Kidney (tissue), 14 donors: ENCODE results near the gene THPO. TPM values are rescaled to one million over a fixed set of nuclear protein-coding genes. Genes with fewer than 3 reads are reported as not detected.

ENCODE experiments used
- DNase-seq, 5 donors: peaks; one replicate each; pipeline ENCODE4 v3.0.0-alpha.2; 2013 to 2020
- FAIRE-seq: peaks from 2 replicates; lab custom pipeline; 2012; peaks lifted over from hg19 to GRCh38; lab: Jason Lieb, UNC
- H3K27ac ChIP-seq, 2 donors: one replicate each; pipeline ENCODE4 v1.7.0; 2013; ENCODE audit warnings: low read depth in 2 of 2, low read length in 2 of 2, inconsistent platforms in 1 of 2
- H3K27me3 ChIP-seq: one replicate; pipeline ENCODE4 v1.7.1; 2013; ENCODE audit warnings: low read length, inconsistent platforms; ENCODE audit not compliant: control insufficient read depth, insufficient read depth
- H3K36me3 ChIP-seq, 3 donors: one replicate each; pipeline versions ENCODE4 v1.7.0 to v1.7.1; 2013; ENCODE audit warnings: low read length in 3 of 3, control low read depth in 1 of 3, inconsistent platforms in 1 of 3; ENCODE audit not compliant: insufficient read depth in 3 of 3, control insufficient read depth in 2 of 3
- H3K4me1 ChIP-seq, 3 donors: one replicate each; pipeline versions ENCODE4 v1.7.0 to v1.7.1; 2013; ENCODE audit warnings: low read length in 3 of 3, inconsistent platforms in 1 of 3, low read depth in 1 of 3; ENCODE audit not compliant: control insufficient read depth in 2 of 3, insufficient read depth in 2 of 3
- H3K4me3 ChIP-seq, 3 donors: one replicate each; pipeline versions ENCODE4 v1.7.0 to v1.8.1; 2013; ENCODE audit warnings: low read length in 3 of 3, control low read depth in 1 of 3, inconsistent platforms in 1 of 3
- H3K9ac ChIP-seq, 3 donors: one replicate each; pipeline versions ENCODE4 v1.7.0 to v1.7.1; 2013; ENCODE audit warnings: low read length in 3 of 3, control low read depth in 1 of 3, inconsistent platforms in 1 of 3
- H3K9me3 ChIP-seq, 3 donors: one replicate each; pipeline versions ENCODE4 v1.7.0 to v1.7.1; 2013; ENCODE audit warnings: low read length in 3 of 3, control low read depth in 1 of 3, inconsistent platforms in 1 of 3; ENCODE audit not compliant: control insufficient read depth in 2 of 3, insufficient read depth in 1 of 3
- CTCF ChIP-seq: IDR thresholded peaks from 3 replicates; pipeline ENCODE4 v1.5.1; 2012; ENCODE audit warnings: mild to moderate bottlenecking, moderate library complexity, borderline replicate concordance; ENCODE audit not compliant: insufficient read depth; ENCODE audit errors: extremely low read depth
- intact Hi-C: fragments of 100-400 bp; cut with DNase I; formaldehyde crosslinking; loops from one replicate; pipeline ENCODE4 v1.11.1; 2022
- polyA plus RNA-seq: library from polyadenylated mRNA; stranded (reverse); fragments of 350-450 nt; fragmentation: Illumina TruSeq; extraction: RNeasy Lipid Tissue Mini Kit (QIAGEN cat#74804); gene quantifications from one replicate; pipeline ENCODE4 v1.2.3, GENCODE V29; 2014; ENCODE audit warnings: low read depth, low replicate concordance; ENCODE audit not compliant: insufficient read depth
- total RNA-seq: library from RNA; stranded (reverse); fragmentation: NEBNext Ultra II Directional; extraction: Animal tissue kit (Norgen Biotek cat#: 25700); gene quantifications from one replicate; pipeline ENCODE4 v1.2.1, GENCODE V29; 2021
- donor health status: control.
- donor health status: control.
- donor health status: control.
- donor health status: control.
- donor health status: control.
- donor health status: DM: yes; HTN: yes; CAD: no.
- donor health status: Normal renal cell carcinoma (clear cell type).

THPO gene
- total and polyA plus RNA-seq, 2 donors from 2014 or later = 0.85 to 5.7 TPM

- Histone ChIP-seq H3K4me1 (peaks cover 0 to 6% (median 5%) of the 10 kb centered on the region in 3 donors), H3K9me3 (no peaks in the 10 kb centered on the region), H3K4me3 (no peak overlapping the region), H3K9ac (no peak overlapping the region), H3K27me3 (no peaks in the 10 kb centered on the region), H3K27ac (no peak overlapping the region), H3K36me3 (peaks cover 0 to 5% (median 4%) of the 10 kb centered on the region in 3 donors)
- no peak for TF ChIP-seq CTCF
- peak in 1 of 5 donors; percentile 64 for DNase-seq
- FAIRE-seq = no peak
- intact Hi-C loops = no loop called here
These were observed 22.6 kb downstream of the THPO start for GRCh38 chr3:184355261-184356040.

GRCh38 chr3:184354754-184355153 is 23.3 kb downstream of the THPO start:
- Histone ChIP-seq H3K4me1 (peaks cover 0 to 5% (median 2%) of the 10 kb centered on the region in 3 donors), H3K27ac (no peak overlapping the region), H3K9ac (no peak overlapping the region), H3K4me3 (no peak overlapping the region), H3K9me3 (no peaks in the 10 kb centered on the region), H3K27me3 (no peaks in the 10 kb centered on the region), H3K36me3 (peaks cover 0 to 5% (median 4%) of the 10 kb centered on the region in 3 donors)
- intact Hi-C loops = no loop called here
- DNase-seq (peak in 1 of 5 donors; percentile 51), FAIRE-seq (no peak)
- no peak for TF ChIP-seq CTCF

DNA sequence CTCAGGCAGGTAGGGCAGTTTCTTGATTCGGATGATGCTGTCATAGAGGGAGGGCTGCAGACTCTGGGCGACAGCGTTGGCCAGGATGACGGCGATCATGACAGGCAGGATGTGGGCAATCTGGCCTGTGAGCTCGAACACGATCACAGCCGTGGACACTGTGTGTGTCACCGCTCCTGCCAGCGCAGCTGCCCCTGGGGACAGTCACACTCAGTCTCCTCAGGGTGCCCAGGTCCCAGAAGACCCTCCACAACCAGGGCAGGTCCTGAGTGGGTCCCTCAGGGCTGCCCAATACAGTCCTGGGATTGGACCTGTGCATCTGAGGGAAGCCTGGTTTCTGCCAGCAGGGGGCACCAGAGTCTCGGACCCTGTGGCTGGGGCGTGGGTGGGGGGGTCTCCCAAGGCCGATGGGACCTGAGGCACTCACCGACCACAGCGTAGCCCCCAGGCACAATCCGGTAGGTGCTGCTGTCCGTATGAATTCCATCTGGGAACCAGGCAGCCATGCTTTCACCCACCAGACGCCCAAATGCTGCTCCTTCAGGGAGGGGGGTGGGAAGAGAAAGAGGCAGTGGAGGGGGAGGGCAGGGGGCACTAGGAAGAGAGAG is 23.8 kb downstream of the THPO start:
- peak; percentile 68 for TF ChIP-seq CTCF
- intact Hi-C loops = no loop called here
- no peak for FAIRE-seq

More for the DNA sequence above, 23.8 kb downstream of the THPO start:
- DNase-seq = peak in 4 of 5 donors; percentile 51 to 76 (median 64)
- Histone ChIP-seq H3K36me3 (peaks cover 0 to 5% (median 4%) of the 10 kb centered on the region in 3 donors), H3K9ac (no peak overlapping the region), H3K27me3 (no peaks in the 10 kb centered on the region), H3K27ac (no peak overlapping the region), H3K4me1 (peaks cover 0 to 8% (median 2%) of the 10 kb centered on the region in 3 donors), H3K4me3 (no peak overlapping the region), H3K9me3 (no peaks in the 10 kb centered on the region)
